Fibroblast of lung (primary cell): ENCODE results near the gene FKBP10.

Experiments
- EZH2 ChIP-seq: IDR thresholded peaks from 2 replicates; pipeline ENCODE4 v1.5.1; 2012; ENCODE audit warnings: low read length, control low read depth, mild to moderate bottlenecking; ENCODE audit errors: missing control alignments
- TF ChIP-seq, protein P1 (sequence below), 2 donors: IDR thresholded peaks in 1 of 2; conservative IDR thresholded peaks in 1 of 2; 1 replicate in 1 of 2; 2 replicates in 1 of 2; pipeline ENCODE4 v1.5.1; 2011 to 2012; ENCODE audit warnings: low read length in 2 of 2, control low read depth in 1 of 2, inconsistent platforms in 1 of 2, low read depth in 1 of 2, mild to moderate bottlenecking in 1 of 2

DNA sequence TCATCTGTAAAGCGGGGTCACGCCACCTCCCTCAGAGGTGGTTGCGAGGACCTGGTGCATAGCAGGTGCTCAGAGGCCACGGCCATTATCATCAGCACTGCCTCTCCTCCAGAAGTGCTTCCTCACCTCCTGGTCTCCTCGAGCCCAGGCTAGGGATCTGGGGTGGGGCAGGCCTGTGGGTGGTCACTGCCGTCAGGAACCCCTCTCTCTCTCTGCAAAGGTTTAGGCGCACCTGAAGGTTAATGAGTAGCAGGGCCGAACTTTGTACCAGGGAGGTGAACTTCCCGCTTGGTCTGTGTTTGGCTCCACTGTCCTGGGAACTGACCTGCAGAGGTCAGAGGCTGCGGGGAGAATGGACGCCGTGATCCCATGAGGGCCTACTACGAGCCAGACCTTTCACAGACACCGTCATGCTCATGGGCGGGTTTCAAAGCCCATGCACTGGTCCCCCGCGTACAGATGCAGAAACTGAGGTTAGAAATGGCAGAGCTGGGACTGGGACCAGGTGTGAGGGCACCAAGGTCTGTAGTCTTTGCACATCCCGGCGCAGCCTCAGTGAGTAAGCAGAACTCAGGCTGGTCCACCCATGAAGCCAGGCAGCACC is 40.1 kb upstream of the FKBP10 start:
- TF ChIP-seq, protein P1, sequence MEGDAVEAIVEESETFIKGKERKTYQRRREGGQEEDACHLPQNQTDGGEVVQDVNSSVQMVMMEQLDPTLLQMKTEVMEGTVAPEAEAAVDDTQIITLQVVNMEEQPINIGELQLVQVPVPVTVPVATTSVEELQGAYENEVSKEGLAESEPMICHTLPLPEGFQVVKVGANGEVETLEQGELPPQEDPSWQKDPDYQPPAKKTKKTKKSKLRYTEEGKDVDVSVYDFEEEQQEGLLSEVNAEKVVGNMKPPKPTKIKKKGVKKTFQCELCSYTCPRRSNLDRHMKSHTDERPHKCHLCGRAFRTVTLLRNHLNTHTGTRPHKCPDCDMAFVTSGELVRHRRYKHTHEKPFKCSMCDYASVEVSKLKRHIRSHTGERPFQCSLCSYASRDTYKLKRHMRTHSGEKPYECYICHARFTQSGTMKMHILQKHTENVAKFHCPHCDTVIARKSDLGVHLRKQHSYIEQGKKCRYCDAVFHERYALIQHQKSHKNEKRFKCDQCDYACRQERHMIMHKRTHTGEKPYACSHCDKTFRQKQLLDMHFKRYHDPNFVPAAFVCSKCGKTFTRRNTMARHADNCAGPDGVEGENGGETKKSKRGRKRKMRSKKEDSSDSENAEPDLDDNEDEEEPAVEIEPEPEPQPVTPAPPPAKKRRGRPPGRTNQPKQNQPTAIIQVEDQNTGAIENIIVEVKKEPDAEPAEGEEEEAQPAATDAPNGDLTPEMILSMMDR (conservative IDR thresholded peaks at IDR 0.05 in 1 of 2, IDR thresholded peaks at IDR 0.05 in 1 of 2; ENCODE audit: low read depth in 1 of 2, low read length in 2 of 2): no peak
- TF ChIP-seq EZH2: no peak
